Measurements from ENCODE around the gene CEP55.

DNA sequence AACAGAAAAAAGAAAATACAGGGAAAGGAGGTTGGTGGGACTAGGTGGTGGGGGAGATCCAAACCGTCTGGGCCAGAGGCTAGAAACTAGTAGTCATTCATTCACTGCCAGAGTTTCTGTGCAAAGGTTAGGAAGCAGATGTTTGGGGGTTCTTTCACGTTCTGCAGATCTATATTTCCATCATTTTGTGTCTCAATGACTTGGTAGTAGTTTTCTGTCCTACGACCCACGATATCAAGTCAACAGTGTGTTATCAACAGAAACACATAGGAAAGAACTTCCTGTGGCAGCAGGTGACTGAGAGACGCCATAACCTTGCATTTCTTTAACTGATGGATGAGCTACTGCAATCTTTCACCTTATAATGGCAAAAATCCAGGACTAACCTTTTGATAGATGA, 1.8 kb downstream of the CEP55 start:
- TF ChIP-seq, protein P1, sequence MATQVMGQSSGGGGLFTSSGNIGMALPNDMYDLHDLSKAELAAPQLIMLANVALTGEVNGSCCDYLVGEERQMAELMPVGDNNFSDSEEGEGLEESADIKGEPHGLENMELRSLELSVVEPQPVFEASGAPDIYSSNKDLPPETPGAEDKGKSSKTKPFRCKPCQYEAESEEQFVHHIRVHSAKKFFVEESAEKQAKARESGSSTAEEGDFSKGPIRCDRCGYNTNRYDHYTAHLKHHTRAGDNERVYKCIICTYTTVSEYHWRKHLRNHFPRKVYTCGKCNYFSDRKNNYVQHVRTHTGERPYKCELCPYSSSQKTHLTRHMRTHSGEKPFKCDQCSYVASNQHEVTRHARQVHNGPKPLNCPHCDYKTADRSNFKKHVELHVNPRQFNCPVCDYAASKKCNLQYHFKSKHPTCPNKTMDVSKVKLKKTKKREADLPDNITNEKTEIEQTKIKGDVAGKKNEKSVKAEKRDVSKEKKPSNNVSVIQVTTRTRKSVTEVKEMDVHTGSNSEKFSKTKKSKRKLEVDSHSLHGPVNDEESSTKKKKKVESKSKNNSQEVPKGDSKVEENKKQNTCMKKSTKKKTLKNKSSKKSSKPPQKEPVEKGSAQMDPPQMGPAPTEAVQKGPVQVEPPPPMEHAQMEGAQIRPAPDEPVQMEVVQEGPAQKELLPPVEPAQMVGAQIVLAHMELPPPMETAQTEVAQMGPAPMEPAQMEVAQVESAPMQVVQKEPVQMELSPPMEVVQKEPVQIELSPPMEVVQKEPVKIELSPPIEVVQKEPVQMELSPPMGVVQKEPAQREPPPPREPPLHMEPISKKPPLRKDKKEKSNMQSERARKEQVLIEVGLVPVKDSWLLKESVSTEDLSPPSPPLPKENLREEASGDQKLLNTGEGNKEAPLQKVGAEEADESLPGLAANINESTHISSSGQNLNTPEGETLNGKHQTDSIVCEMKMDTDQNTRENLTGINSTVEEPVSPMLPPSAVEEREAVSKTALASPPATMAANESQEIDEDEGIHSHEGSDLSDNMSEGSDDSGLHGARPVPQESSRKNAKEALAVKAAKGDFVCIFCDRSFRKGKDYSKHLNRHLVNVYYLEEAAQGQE (IDR thresholded peaks at IDR 0.05): no peak
- TF ChIP-seq, protein P2, sequence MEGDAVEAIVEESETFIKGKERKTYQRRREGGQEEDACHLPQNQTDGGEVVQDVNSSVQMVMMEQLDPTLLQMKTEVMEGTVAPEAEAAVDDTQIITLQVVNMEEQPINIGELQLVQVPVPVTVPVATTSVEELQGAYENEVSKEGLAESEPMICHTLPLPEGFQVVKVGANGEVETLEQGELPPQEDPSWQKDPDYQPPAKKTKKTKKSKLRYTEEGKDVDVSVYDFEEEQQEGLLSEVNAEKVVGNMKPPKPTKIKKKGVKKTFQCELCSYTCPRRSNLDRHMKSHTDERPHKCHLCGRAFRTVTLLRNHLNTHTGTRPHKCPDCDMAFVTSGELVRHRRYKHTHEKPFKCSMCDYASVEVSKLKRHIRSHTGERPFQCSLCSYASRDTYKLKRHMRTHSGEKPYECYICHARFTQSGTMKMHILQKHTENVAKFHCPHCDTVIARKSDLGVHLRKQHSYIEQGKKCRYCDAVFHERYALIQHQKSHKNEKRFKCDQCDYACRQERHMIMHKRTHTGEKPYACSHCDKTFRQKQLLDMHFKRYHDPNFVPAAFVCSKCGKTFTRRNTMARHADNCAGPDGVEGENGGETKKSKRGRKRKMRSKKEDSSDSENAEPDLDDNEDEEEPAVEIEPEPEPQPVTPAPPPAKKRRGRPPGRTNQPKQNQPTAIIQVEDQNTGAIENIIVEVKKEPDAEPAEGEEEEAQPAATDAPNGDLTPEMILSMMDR (IDR thresholded peaks at IDR 0.05; ENCODE audit: low read depth, low read length, missing input control): no peak
- TF ChIP-seq GABPA (IDR thresholded peaks at IDR 0.05 in 1 of 2, conservative IDR thresholded peaks at IDR 0.05 in 1 of 2): no peak
